ENCODE data around the gene TMEM63A. TPM values are rescaled to one million over a fixed set of nuclear protein-coding genes. Genes with fewer than 3 reads are reported as not detected.

The TMEM63A gene
- total RNA-seq, 6 experiments from 2014 or later: 32.1 to 81.5 (median 44.9) TPM

- Histone ChIP-seq H3K36me3 (peaks cover 3 to 99% (median 54%) of the 10 kb centered on the region in 4 donors), H3K4me3 (no peak overlapping the region), H3K27ac (peak overlapping the region in 1 of 3 donors; percentile 2), H3K9me3 (no peaks in the 10 kb centered on the region), H3K4me1 (peaks cover 0 to 59% (median 6%) of the 10 kb centered on the region in 4 donors), H3K27me3 (no peaks in the 10 kb centered on the region)
- ATAC-seq: peak; percentile 8 to 64 (median 35)
- DNase-seq: peak in 1 of 3 donors; percentile 64
- TF ChIP-seq CTCF (IDR thresholded peaks at IDR 0.05) (no peak), POLR2A (IDR thresholded peaks at IDR 0.05) (no peak)
- WGBS (ENCODE audit: insufficient coverage, low coverage, low lambda C conversion rate, missing lambda C conversion rate): 13% methylated on average over 3 of the region's 3 CpGs
- intact Hi-C loops (cut with DNase I): no loop called here
These were observed 46.3 kb downstream of the TMEM63A start for GRCh38 chr1:225835856-225836255.

- ATAC-seq (peak; percentile 57 to 84 (median 74)), DNase-seq (peak in 1 of 3 donors; percentile 30)
- Histone ChIP-seq H3K4me3 (no peak overlapping the region), H3K27ac (peak overlapping the region in 1 of 3 donors; percentile 6), H3K4me1 (peaks cover 0 to 70% (median 6%) of the 10 kb centered on the region in 4 donors), H3K27me3 (no peaks in the 10 kb centered on the region), H3K36me3 (peaks cover 3 to 99% (median 52%) of the 10 kb centered on the region in 4 donors), H3K9me3 (no peaks in the 10 kb centered on the region)
- intact Hi-C loops (cut with DNase I): no loop called here
- WGBS (ENCODE audit: insufficient coverage, low coverage, low lambda C conversion rate, missing lambda C conversion rate): 40% methylated on average over 5 of the region's 7 CpGs
- TF ChIP-seq CTCF (IDR thresholded peaks at IDR 0.05) (no peak), POLR2A (IDR thresholded peaks at IDR 0.05) (no peak)
These were observed 47.5 kb downstream of the TMEM63A start for GRCh38 chr1:225834417-225835329.

GRCh38 chr1:225830841-225831240, 51.3 kb downstream of the TMEM63A start:
- Histone ChIP-seq H3K4me1 (peaks cover 0 to 70% (median 9%) of the 10 kb centered on the region in 4 donors), H3K36me3 (peaks cover 0 to 84% (median 30%) of the 10 kb centered on the region in 4 donors), H3K27me3 (no peaks in the 10 kb centered on the region), H3K9me3 (no peaks in the 10 kb centered on the region), H3K4me3 (no peak overlapping the region), H3K27ac (no peak overlapping the region)
- ATAC-seq (no peak), DNase-seq (no peak)
- intact Hi-C loops (cut with DNase I): no loop called here
- no peak for TF ChIP-seq POLR2A (IDR thresholded peaks at IDR 0.05)
- no peak for TF ChIP-seq CTCF (IDR thresholded peaks at IDR 0.05)
- 87% methylated on average over 4 of the region's 6 CpGs for WGBS (ENCODE audit: insufficient coverage, low coverage, low lambda C conversion rate, missing lambda C conversion rate)

GRCh38 chr1:225828706-225829345, 53.4 kb downstream of the TMEM63A start:
- peak; percentile 7 to 24 (median 14) for ATAC-seq
- TF ChIP-seq CTCF (IDR thresholded peaks at IDR 0.05) (no peak), POLR2A (IDR thresholded peaks at IDR 0.05) (no peak)
- H3K4me1 ChIP-seq: peaks cover 0 to 69% (median 14%) of the 10 kb centered on the region in 4 donors
- no peaks in the 10 kb centered on the region for H3K27me3 ChIP-seq
- intact Hi-C loops (cut with DNase I): no loop called here
- 44% methylated on average over 6 of the region's 14 CpGs for WGBS (ENCODE audit: insufficient coverage, low coverage, low lambda C conversion rate, missing lambda C conversion rate)
- peak overlapping the region in 1 of 3 donors; percentile 96 for H3K27ac ChIP-seq
- peak overlapping the region in 1 of 3 donors; percentile 93 for H3K4me3 ChIP-seq
- peaks cover 0 to 71% (median 26%) of the 10 kb centered on the region in 4 donors for H3K36me3 ChIP-seq
- H3K9me3 ChIP-seq: no peaks in the 10 kb centered on the region
- peak in 1 of 3 donors; percentile 51 for DNase-seq
